Stimulated activated CD8-positive, alpha-beta memory T cell treated with anti-CD3 and anti-CD28 coated beads, Interleukin-4, amount 100 ng/mL, for 24 hours (primary cell): ENCODE results near the gene WDR44.
"Not testable (repeated sequence)": the region's sequence is repeated elsewhere in the genome, so short reads cannot be mapped to it uniquely, and the experiment has no call there.

ENCODE experiments used
- DNase-seq: peaks from one replicate; pipeline ENCODE4 v3.0.0-alpha.2; 2020; ENCODE audit warnings: low read depth

Gene WDR44

DNA sequence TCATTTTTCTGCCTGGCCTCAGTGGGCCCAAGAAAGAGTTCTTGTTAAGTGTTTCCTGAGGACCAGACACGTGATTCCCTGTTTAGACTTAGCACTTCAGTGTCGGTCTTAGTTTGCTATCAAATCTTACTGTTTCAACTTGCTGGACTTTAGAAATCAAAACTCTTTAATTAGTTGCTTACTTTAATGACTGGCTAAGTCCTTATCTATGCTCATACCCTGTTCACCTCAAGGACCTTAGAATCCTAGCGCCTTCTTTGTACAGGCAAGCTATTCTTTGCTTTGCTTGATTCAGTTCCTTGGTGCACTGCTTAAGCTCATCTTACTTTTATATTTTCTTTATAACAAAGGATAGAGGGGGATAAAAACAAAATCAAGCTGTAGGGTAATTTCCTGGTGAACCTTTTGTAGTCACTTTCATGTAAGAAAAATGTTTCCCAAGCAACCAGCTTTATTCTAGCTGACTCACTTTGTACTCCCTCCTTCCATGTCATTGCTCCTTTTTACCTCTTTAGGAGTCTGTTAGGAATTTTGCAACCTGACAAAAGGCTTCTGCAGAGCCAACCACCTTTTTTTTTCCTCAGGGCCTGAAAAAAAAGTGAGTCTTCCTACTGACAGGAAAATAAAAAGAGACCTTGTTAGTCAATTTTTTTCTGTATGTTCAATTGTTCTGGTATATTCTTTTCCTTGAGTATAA lies 14.7 kb downstream of the WDR44 start:
- no peak for DNase-seq

DNA sequence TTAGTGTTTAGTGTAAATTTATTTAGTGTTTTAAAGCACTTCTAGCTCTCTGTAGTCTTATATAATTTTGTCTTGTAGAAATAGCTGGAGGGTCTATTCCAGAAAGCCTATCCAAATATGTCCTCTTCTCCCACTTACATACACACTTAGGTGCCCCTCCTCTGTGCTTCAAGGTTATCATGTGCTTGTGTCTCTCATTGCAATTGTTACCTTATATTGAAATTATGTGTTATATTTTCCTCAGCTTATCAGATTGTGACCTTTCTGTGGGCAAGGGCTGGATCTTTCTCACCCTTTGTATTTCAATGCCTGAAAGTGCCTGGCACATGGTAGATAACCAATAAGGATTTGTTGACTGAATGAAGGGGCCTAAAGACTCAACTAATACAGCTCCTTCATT lies 18.4 kb downstream of the WDR44 start:
- no peak for DNase-seq

DNA sequence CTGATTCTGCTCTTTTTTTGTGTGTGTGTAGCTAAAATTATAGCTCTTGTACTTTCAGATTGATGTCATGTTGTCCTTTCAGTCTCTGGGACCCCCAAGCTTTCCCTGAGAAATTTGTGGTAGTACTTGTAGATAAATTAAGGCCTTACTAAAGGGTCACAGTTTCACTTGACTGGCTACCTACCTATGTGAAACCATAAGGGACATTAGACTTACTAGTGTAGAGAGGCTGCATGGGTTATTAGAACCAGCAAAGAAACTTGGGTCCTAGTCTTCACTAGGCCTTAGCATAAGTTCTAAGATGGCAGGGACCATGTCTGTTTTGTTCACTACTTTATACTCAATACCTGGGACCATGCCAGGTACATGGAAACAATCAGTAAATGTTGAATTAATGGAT lies 21.4 kb downstream of the WDR44 start:
- DNase-seq = no peak

DNA sequence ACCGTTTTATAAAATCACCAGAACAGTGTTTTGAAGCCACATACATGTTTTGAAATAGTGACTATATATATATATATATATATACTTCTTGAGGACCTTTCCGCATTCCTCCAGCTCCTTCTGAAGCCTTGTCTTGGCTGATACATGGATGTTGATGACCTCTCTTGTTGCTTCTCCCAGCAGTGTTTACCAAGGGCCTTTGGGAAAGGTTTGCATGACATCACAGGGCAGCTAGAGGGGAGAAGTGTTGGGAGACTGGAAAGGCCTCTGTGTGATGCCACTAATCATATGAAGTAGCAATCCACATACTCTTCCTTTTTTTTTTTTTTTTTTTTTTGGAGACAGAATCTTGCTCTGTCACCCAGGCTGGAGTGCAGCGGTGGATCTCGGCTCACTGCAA lies 22.5 kb downstream of the WDR44 start:
- DNase-seq = no peak

DNA sequence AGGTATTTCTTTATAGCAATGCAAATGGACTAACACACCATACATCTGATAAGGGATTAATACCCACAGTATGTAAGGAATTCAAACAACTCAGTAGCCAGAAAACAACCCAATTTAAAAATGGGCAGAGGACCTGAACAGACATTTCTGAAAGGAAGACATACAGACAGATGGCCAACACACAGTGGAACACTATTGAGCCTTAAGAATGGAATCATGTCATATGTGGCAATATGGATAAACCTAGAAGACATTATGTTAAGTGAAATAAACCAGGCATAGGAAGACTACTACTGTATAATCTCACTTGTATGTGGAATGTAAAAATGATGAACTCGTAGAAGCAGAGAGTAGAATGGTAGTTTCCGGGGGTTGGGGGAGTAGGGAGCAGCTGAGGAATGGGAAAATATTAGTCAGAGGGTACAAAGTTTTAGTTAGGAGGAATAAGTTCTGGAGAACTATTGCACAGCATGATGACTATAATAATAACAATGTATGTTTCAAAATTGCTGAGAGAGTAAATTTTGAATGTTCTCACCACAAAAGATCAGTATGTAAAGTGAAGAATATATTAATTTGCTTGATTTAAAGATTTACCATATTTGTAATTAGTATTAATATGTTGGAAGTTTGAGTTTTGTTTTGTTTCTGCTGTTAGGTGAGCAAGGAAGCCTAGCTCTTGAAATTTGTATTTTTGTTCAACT lies 25.2 kb downstream of the WDR44 start:
- no peak for DNase-seq

DNA sequence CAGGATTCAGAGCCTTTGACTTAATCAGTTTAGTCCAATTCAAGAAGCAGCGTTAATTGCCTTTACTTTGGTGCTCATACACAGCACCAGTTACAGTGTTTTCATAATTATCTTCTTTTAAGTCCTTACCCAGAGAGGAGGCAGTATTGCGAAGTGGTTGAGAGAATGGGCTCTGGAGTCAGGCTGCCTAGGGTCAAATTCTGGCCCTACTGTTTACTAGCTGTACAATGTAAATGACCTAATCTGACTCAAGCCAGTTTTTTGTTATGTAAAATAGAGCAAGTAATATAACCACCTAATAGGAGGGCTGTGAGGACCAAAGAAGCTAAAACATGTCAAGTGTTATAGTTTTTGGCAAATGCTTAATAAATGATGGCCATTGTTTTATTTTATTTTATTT lies 27.6 kb downstream of the WDR44 start:
- no peak for DNase-seq

DNA sequence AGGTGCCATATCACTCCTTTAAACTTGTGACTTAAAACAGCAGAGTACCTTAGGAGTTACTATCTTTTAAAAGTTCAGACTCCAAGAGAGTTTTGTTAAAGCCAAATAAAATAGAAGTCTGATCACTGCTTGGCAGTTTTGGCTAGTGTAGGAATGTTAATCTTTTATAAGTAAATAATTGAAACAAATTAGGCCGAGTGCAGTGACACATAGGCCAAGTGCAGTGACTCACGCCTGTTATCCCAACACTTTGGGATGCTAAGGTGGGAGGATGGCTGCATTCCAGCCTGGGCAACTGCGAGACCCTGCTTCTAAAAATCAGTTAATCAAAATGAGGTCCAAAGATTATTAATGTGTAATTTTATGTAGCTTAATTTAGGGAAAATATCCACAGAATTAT lies 37.2 kb downstream of the WDR44 start:
- no peak for DNase-seq

DNA sequence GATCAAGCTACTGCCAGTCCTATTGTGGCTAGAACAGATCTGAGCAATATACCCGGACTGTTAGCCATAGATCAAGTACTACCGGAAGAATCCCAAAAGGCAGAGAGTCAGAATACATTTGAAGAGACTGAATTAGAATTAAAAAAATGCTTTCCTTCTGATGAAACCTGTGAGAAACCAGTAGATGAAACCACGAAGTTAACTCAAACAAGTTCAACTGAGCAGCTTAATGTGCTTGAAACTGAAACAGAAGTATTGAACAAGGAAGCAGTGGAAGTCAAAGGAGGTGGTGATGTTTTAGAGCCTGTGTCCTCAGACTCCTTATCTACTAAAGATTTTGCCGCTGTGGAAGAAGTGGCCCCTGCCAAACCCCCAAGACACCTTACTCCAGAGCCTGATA lies 46.8 kb downstream of the WDR44 start:
- no peak for DNase-seq

DNA sequence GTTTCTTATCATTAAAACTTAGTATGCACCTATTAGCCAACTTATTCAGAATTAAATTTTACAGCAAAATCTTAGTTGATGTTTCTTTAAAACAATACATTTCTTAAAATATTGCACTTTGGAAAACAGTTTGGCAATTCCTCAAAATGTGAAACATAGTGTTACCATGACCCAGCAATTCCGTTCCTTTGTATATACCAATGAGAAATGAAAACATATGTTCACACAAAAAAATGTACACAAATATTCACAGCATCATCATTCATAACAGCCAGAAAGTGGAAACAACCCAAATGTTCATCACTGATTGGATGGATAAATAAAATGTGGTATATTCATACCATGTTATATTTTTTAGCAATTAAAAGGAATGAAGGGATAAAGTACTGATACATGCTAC lies 50.2 kb downstream of the WDR44 start:
- no peak for DNase-seq

DNA sequence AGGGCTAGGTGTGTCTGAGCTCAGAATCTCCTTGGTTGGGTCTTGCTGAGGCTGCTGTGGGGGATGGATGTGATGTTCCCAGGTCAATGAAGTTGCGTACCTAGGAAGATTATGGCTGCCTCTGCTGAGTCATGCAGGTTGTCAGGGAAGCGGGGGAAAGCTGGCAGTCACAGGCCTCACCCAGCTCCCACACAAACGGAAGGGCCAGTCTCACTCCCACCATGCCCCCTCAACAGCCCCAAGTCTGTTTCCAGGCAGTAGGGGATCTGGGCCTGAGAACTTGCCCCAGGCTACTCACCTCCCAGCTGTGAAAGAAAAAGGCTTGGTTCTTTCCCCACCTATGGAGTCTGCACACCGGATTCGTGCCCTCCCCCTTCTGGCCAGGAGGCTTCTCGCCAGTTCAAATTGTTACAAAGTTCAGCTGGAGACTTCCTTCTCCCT lies 72.9 kb downstream of the WDR44 start:
- DNase-seq = no peak

DNA sequence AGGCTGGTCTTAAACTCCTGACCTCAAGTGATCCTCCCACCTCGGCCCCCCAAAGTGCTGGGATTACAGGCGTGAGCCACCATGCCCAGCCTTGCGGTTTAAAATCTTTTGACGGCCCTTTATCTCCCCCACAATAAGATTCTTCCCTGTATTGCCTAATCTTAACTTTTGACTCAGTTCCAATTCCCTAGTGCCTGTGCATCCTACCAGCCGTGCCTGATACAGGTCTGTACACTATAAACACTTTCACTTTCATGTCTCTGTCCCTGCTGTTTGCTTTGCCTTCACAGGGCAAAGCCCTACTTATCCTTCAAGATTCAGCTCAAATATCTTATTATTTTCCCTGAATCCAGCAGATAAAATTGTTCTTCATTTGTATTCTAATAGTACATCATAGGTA lies 74.6 kb downstream of the WDR44 start:
- no peak for DNase-seq

DNA sequence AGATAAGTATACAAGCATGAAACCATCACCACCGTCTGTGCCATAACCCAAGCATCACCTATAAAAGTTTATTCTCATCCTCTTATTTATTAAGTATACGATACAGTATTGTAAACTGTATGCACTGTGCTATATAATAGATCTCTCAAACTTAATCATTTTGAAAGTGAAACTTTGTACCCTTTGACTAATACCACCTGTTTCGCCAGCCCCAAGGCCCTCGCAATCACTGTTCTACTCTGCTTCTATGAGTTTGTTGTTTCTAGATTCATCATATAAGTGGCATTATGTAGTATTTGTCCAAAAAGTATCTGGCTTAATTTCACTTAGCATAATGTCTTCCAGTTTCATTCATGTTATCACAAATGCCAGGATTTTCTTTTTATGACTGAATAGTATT lies 77.7 kb downstream of the WDR44 start:
- no peak for DNase-seq

DNA sequence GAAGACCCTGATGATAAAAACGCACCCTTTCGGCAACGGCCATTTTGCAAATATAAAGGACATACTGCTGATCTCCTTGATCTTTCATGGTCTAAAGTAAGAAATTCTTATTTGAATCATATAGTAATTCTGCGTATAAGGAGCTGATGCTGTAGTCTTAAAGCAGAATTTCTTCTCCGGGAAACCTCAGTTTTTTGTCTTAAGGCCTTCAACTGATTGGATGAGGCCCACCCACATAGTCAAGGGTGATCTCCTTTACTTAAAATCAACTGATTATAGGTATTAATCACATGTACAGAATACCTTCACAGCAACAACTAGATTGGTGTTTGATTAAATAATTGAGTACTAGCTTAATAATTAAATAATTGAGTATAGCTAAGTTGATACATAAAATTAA lies 86.9 kb downstream of the WDR44 start:
- no peak for DNase-seq

DNA sequence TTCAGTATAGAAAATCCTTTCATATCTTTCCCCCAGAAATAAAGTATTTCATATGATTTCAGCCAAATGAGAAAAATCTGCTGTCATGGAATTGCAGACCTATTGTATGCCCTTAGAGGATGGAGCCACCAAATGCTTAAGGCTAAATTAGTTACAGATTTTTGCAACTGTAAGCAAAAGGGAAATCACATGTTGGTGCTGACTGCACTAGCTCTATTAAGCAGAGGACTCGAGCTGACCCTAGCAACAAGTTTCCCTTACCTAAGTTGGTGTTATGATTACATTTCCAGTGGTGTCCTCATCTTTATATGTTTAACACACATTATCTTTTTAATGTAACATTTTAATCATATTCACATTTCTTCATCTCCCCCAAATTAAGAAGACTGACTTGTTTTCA lies 91.4 kb downstream of the WDR44 start:
- no peak for DNase-seq

DNA sequence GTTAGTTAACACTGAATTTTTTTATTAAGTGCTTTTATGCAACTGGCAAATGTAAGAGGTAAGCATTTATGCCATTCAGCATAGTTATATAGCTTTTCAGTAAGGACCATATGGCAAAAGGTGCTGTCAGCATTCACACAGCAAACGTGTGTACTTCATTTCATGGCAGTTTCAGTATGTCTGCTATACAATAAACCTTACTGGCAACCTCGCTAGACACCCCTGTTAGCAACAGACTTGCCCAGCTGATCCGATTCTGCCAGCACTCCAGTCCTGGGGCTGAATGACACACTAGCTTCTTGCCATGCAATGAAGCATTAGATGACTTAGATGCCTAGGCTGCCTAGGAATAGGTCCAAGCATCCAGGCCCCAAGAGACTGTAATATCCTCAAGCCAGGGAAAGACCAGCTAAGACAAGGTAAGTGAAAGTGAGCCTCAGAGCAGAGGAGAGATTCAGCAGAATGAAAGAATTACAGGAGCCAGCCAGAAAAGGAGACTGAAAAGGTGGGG lies 102.4 kb downstream of the WDR44 start:
- DNase-seq = no peak

DNA sequence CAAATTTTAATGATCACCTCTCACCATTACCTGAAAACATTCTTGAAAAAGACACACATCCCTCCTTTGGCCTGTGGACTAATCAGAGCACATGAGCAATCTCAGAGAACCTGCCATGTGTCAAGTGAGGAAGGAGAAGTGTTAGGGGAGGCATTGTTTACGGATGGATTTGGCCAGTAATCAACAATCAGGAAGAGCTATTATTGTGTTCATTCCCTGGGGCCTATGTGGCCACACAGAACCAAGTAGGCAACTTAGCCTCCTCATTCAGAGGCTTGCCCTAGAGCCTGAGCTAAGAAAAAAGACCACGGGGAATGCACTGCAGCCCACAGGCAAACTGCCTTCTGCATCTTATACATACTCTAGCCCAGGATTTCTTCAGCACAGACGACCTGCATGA lies 109.1 kb downstream of the WDR44 start:
- no peak for DNase-seq

DNA sequence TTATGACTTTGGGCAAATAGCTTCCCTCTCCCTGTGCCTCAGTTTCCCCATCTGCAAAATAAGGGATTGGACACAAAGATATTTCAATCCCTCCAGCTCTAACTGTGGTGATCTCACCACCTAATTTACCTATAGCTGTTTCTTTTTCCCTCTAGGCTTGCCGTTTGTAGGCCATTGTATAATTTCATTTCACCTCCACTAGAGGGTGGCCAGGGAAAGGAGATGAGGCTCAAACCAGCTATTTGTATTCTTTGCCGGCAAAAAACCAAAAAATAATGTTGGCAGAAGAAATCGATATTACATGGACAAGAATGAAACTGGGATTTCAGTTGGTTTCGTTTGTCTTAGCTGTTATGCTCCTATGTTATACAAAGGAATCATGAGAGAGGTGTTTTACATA lies 113.6 kb downstream of the WDR44 start:
- no peak for DNase-seq

DNA sequence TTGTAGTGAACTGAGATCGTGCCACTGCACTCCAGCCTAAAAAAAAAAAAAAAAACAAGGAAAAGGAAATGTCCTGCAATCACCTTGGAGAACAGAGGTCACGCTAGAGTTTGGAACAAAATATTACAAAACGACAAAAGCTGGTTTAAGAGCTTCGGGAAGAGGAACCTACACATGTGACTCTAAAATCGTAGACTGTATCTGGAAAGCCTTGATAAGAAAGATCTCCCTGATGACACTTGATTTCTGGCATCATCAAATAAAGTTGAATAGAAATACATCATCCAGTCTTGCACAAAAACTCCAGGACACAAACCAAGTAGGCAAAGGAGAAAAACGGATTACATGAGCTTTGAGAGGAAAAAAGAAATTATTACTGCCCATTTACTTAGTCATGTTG lies 118.6 kb downstream of the WDR44 start:
- no peak for DNase-seq

DNA sequence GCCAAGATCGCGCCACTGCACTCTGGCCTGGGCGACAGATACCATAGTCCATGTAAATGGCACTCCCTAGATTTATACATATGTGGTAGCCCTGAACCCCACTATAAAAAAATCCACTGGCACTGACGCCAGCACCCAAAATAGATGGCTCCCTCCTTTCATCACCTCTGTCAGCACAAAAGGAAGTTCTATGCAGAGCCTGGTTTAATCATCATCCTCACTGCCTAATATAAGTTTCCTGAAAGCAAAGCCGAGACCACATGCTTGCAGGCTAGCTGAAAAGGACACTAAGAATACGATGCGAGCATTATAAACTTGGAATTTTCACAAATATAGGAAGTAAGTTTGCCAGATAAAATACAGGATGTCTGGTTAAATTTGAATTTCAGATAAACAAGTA lies 122.2 kb downstream of the WDR44 start:
- no peak for DNase-seq

DNA sequence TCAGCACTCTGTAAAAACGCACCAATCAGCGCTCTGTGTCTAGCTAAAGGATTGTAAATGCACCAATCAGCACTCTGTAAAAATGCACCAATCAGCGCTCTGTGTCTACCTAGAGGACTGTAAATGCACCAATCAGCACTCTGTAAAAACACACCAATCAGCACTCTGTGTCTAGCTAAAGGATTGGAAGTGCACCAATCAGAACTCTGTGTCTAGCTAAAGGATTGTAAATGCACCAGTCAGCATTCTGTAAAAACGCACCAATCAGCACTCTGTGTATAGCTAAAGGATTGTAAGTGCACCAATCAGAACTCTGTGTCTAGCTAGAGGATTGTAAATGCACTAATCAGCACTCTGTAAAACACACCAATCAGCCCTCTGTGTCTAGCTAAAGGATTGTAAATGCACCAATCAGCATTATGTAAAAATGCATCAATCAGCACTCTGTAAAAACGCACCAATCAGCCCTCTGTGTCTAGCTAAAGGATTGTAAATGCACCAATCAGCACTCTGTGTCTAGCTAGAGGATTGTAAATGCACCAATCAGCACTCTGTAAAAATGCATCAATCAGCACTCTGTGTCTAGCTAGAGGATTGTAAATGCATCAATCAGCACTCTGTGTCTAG lies 124.9 kb downstream of the WDR44 start:
- not testable (repeated sequence) for DNase-seq

DNA sequence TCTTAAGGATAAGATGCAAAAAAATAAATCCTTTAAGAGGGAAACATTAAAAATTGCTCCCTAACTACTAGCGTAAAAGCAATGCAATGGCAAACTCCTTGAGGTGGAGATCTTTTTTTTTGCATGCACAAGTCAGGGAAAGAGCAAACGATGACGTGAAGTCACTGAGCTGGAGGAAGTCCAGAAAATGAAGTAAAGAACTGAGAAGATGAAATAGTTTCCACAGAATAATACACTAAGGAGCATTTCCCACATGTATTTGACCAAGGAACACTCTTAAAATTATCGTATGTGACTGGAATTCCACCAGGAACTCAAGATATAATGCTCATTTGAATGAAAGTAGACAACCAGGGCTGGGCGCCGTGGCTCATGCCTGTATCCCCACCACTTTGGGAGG lies 128.7 kb downstream of the WDR44 start:
- DNase-seq = no peak

DNA sequence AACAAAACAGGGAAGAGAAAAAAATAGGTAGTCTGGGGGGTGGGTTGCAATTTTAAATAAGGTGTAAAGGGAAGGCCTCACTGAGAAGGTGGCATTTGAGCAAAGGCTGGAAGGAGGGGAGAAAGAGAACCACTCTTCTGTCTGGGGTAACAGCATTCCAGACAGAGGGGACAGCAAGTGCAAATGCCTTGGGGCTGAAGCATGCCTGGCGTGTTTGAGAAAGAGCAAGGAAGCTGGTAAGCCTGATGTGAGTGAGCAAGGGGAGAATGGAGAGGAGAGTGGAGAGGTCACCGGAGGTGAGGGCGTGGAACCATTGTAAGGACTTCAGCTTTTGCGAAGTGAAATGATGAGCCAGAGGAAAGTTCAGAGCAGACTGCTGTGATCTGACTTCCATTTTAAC lies 130.0 kb downstream of the WDR44 start:
- DNase-seq = no peak

DNA sequence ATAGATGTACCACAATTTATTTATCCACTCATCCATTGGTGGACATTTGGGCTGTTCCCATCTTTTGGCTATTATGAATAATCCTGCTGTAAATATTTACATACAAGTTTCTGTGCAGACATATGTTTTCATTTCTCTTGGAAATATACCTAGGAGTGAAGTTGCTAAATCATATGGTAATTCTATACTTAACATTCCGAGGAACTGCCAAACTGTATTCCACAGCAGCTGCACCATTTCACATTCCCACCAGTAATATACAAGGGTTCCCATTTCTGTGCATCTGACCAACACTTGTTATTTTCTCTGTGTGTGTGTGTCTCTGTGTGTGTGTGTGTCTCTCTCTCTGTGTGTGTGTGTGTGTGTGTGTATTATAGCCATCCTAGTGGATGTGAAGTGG lies 134.3 kb downstream of the WDR44 start:
- no peak for DNase-seq
